HG03103 (cell line): Measurements from ENCODE around the gene SLFN14.
"Not testable (repeated sequence)": the region's sequence is repeated elsewhere in the genome, so short reads cannot be mapped to it uniquely, and the experiment has no call there.

Source experiments
- ATAC-seq: cut with Tn5 transposase; IDR thresholded peaks from one replicate; pipeline ENCODE4 v1.9.1; 2021; ENCODE audit warnings: low read depth; ENCODE audit not compliant: unreplicated experiment

Gene SLFN14

GRCh38 chr17:35529326-35529725 is 31.3 kb downstream of the SLFN14 start:
- not testable (repeated sequence) for ATAC-seq

GRCh38 chr17:35523296-35523695 is 37.3 kb downstream of the SLFN14 start:
- ATAC-seq = no peak

GRCh38 chr17:35521654-35522256 is 38.9 kb downstream of the SLFN14 start:
- ATAC-seq = not testable (repeated sequence)

- no peak for ATAC-seq
These were observed 39.5 kb downstream of the SLFN14 start for GRCh38 chr17:35521150-35521549.

GRCh38 chr17:35519906-35520442 is 40.6 kb downstream of the SLFN14 start:
- no peak for ATAC-seq

GRCh38 chr17:35519439-35519838 is 41.2 kb downstream of the SLFN14 start:
- ATAC-seq = no peak

GRCh38 chr17:35518431-35518830 is 42.2 kb downstream of the SLFN14 start:
- ATAC-seq = not testable (repeated sequence)

GRCh38 chr17:35515027-35515426 is 45.6 kb downstream of the SLFN14 start:
- no peak for ATAC-seq

GRCh38 chr17:35514564-35514963 is 46.1 kb downstream of the SLFN14 start:
- ATAC-seq = no peak
